BLaER1 (cell line): ENCODE results near the gene TRAF3.
"Not testable (repeated sequence)": the region's sequence is repeated elsewhere in the genome, so short reads cannot be mapped to it uniquely, and the experiment has no call there.

ENCODE experiments used
- H3K27ac ChIP-seq: shearing (Covaris generic); formaldehyde crosslinking; 2 replicates; pipeline ENCODE4 v1.8.1; 2022
- H3K27me3 ChIP-seq: shearing (Covaris generic); formaldehyde crosslinking; 2 replicates; pipeline ENCODE4 v1.8.1; 2022
- H3K36me3 ChIP-seq: shearing (Covaris generic); formaldehyde crosslinking; 2 replicates; pipeline ENCODE4 v1.8.1; 2022
- H3K4me1 ChIP-seq: shearing (Covaris generic); formaldehyde crosslinking; 2 replicates; pipeline ENCODE4 v1.8.1; 2022
- H3K4me2 ChIP-seq: shearing (Covaris generic); formaldehyde crosslinking; 2 replicates; pipeline ENCODE4 v1.8.1; 2022
- H3K4me3 ChIP-seq: shearing (Covaris generic); formaldehyde crosslinking; 2 replicates; pipeline ENCODE4 v1.8.1; 2022
- H3K9ac ChIP-seq: shearing (Covaris generic); formaldehyde crosslinking; 2 replicates; pipeline ENCODE4 v1.8.1; 2022
- H3K9me3 ChIP-seq: shearing (Covaris generic); formaldehyde crosslinking; 2 replicates; pipeline ENCODE4 v1.8.1; 2022
- H4K20me1 ChIP-seq: shearing (Covaris generic); formaldehyde crosslinking; 2 replicates; pipeline ENCODE4 v1.8.1; 2022
- Cebpa-rat ChIP-seq: shearing (Covaris generic); IDR thresholded peaks from 2 replicates; pipeline ENCODE4 v1.8.1; 2022

Gene TRAF3

DNA sequence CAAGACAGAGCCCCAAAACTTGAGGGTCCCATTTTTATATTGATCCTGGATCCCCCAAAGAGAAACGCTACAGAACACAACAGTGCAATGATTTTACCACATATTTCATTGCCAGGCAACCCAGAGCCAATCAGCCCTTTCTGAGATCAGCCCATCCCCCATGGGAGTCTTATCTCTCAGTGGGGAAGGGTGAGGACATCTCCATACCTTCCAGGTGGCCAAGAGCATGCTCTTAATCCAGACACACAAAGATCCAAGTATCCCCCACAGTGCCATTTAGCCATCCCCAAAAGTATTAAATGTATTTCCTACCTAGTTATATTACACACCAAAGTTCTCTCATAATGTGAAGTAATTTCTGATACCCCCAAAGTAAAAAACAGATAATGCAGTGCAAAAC is 82.7 kb downstream of the TRAF3 start:
- TF ChIP-seq Cebpa-rat, result no peak
- no peaks in the 10 kb centered on the region for H4K20me1 ChIP-seq
- H3K4me2 ChIP-seq, result no peak overlapping the region
- H3K9ac ChIP-seq, result no peak overlapping the region
- H3K4me1 ChIP-seq, result no peaks in the 10 kb centered on the region
- H3K36me3 ChIP-seq, result peaks cover 56% of the 10 kb centered on the region
- H3K27me3 ChIP-seq, result no peaks in the 10 kb centered on the region
- peaks cover 63% of the 10 kb centered on the region for H3K9me3 ChIP-seq
- no peak overlapping the region for H3K4me3 ChIP-seq
- H3K27ac ChIP-seq, result no peak overlapping the region

DNA sequence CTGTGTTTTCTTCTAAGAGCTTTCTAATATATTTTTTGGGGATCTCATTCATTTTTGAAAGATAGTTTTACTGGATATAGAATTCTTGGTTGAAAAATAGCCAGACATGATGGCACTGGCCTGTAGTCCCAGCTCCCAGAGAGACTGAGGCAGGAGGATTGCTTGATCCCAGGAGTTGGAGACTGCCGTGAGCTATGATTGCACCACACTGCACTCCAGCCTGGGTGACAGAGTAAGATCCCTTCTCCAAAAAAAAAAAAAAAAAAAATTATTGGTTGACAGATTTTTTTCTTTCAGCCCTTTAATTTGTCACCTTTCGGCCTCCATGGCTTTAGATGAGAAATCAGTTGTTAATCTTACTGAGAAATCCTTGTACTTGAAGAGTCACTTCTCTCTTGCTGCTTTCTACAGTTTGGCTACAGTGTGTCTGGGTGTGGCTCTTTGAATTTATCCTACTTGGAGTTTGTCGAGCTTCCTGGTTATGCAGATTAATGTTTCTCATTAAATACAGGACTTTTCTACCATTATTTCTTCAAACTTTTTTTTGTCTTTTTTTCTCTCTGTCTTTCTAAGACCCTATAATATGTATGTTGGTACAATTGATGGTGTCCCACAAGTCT is 85.0 kb downstream of the TRAF3 start:
- no peak for TF ChIP-seq Cebpa-rat
- peaks cover 5% of the 10 kb centered on the region for H4K20me1 ChIP-seq
- no peak overlapping the region for H3K27ac ChIP-seq
- H3K9me3 ChIP-seq, result peaks cover 46% of the 10 kb centered on the region
- H3K27me3 ChIP-seq, result no peaks in the 10 kb centered on the region
- H3K4me3 ChIP-seq, result no peak overlapping the region
- H3K4me2 ChIP-seq, result no peak overlapping the region
- no peaks in the 10 kb centered on the region for H3K4me1 ChIP-seq
- H3K36me3 ChIP-seq, result peaks cover 45% of the 10 kb centered on the region
- no peak overlapping the region for H3K9ac ChIP-seq

DNA sequence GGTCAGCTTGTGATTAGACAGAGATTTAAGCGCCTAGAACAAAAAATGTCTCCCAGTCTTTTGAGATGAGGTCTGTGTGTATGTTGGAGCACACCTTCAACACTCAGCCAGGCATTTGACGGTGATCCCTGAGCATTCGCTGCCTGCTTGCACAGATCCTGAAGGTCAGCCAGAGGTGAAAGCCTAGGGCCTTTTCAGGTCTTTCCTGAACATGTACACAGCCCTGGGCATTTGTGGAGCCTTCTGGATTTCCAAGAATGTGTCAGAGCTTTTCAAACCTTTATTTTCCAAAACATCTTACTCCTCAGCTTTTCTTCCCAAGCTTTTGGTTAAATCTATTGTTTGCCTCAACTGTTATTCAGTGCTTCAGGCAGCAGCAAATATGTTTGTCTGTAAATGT is 86.1 kb downstream of the TRAF3 start:
- no peak overlapping the region for H3K4me3 ChIP-seq
- no peak overlapping the region for H3K9ac ChIP-seq
- no peaks in the 10 kb centered on the region for H3K4me1 ChIP-seq
- no peak for TF ChIP-seq Cebpa-rat
- H4K20me1 ChIP-seq, result peaks cover 17% of the 10 kb centered on the region
- H3K9me3 ChIP-seq, result peaks cover 35% of the 10 kb centered on the region
- H3K27ac ChIP-seq, result no peak overlapping the region
- peaks cover 40% of the 10 kb centered on the region for H3K36me3 ChIP-seq
- no peaks in the 10 kb centered on the region for H3K27me3 ChIP-seq
- no peak overlapping the region for H3K4me2 ChIP-seq

DNA sequence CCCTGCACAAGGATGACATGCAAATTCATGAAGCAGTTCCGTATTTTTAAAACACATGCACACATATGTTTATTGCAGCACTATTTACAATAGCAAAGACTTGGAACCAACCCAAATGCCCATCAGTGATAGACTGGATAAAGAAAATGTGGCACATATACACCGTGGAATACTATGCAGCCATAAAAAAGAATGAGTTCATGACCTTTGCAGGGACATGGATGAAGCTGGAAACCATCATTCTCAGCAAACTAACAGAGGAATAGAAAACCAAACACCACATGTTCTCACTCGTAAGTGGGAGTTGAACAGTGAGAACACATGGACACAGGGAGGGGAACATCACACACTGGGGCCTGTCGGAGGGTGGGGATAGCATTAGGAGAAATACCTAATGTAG is 88.7 kb downstream of the TRAF3 start:
- not testable (repeated sequence) for H3K9ac ChIP-seq, H3K27me3 ChIP-seq, H3K4me3 ChIP-seq, H3K27ac ChIP-seq, H3K4me1 ChIP-seq, H3K4me2 ChIP-seq
- peaks cover 28% of the 10 kb centered on the region for H4K20me1 ChIP-seq
- H3K9me3 ChIP-seq, result peaks cover 24% of the 10 kb centered on the region
- H3K36me3 ChIP-seq, result peaks cover 45% of the 10 kb centered on the region

DNA sequence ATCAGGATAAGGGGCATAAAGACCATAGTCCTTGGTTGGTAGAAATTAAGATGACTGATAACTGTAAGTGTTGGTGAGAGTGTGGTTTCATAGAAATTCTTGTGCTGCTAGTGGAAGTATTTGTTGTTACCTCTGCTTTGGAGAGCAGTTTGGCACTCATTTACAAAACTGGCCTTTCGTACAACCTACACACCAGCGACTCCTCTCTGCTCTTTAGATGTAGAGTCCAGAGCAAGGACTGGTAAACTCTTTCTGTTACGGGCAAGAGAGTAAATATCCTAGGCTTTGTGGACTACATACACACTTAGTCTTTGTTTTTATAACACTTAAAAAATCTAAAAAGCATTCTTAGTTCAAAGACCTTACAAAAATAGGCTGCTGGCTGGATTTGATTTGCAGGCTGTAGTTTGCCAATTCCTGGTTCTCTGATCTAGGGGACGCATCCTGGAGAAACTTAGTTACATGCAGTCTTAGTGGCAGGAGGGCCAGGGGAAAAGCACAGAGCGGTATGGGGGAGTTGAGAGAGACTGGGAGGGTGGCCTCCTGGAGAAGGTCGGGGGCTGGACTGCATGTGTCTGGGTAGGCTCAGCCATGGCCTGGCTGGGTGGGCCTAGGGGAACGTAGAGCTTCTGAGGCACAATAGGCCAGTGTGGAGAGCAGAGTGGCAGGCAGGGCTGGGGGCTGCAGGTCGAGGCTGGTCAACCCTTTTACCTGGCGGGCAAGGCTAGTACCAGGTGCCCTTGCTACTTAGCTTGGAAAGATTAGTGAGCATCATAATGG is 89.9 kb downstream of the TRAF3 start:
- no peaks in the 10 kb centered on the region for H3K27me3 ChIP-seq
- no peak overlapping the region for H3K4me2 ChIP-seq
- H3K27ac ChIP-seq, result no peak overlapping the region
- TF ChIP-seq Cebpa-rat, result no peak
- peaks cover 57% of the 10 kb centered on the region for H3K36me3 ChIP-seq
- H3K4me1 ChIP-seq, result no peaks in the 10 kb centered on the region
- H4K20me1 ChIP-seq, result peaks cover 33% of the 10 kb centered on the region
- H3K9me3 ChIP-seq, result peaks cover 13% of the 10 kb centered on the region
- H3K9ac ChIP-seq, result no peak overlapping the region
- H3K4me3 ChIP-seq, result no peak overlapping the region

DNA sequence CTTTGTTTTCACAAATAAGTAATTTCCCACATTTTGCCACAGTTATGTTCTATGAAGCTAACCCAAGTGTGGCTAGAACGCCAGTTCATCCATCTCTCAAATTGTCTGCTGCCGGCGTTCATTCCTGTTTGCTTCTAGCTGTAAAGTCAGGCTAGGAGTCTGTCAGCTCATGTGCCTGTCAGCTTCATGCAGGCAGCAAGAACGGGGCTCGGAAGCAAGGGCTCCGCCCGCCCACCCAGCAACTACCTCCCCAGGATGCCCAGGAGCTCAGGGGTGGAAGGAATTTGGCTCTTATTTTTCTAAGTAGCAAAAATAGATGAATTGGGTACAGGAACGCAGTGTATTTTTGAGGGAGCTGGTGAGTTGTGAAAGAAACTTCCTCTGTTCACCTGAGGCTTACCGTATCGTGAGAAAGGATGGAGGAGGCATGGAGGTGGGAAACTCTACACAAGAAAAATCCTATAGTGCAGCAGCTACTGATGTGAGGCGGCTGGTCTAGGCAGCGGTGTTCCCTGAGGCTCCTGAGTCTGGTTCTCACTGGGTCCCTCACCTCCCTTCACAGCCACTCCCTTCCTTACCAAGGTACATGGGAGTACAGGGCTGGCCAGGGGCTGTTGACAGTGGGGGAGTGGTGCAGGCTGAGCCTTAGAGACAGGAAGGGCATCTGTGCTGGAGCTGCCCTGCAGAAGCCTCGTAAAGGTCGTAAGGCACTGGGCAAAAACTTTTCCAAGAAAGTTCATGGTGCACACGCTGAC is 90.8 kb downstream of the TRAF3 start:
- TF ChIP-seq Cebpa-rat, result no peak
- Histone ChIP-seq H3K4me2 (no peak overlapping the region), H3K9ac (no peak overlapping the region), H3K4me1 (no peaks in the 10 kb centered on the region), H3K27me3 (no peaks in the 10 kb centered on the region), H3K9me3 (peaks cover 10% of the 10 kb centered on the region), H3K36me3 (peaks cover 66% of the 10 kb centered on the region), H3K27ac (no peak overlapping the region), H3K4me3 (no peak overlapping the region), H4K20me1 (peaks cover 33% of the 10 kb centered on the region)

DNA sequence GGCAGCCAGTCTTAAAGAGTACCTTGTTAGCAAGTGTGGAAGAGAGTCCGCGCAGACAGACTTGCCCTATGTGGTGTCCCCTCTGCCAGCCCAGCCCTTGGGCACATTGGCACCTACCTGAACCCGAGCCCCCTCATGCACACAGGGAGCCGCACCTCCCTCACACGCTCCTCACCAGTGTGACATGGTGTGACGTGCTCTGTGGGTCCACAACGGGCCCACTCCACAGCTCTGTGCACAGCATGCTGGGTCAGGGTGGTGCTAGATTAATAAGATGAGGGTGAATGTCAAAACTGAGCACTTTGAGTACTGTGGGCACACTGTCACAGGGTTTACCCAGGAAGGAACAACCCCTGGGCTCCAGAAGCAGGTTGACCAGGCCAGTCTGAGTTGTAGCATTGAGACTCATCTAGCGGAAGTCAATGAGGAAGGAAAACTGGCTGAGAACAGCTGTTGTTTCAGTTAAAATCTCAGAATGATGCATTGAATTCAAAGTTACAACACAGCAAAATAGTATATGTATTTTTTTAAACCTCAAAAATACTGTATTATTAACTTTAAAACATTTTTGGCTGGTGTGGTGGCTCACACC is 91.8 kb downstream of the TRAF3 start:
- Histone ChIP-seq H3K4me1 (no peaks in the 10 kb centered on the region), H4K20me1 (peaks cover 33% of the 10 kb centered on the region), H3K36me3 (peaks cover 68% of the 10 kb centered on the region), H3K27ac (no peak overlapping the region), H3K4me2 (no peak overlapping the region), H3K9ac (no peak overlapping the region), H3K4me3 (no peak overlapping the region), H3K27me3 (no peaks in the 10 kb centered on the region), H3K9me3 (no peaks in the 10 kb centered on the region)
- TF ChIP-seq Cebpa-rat, result no peak

DNA sequence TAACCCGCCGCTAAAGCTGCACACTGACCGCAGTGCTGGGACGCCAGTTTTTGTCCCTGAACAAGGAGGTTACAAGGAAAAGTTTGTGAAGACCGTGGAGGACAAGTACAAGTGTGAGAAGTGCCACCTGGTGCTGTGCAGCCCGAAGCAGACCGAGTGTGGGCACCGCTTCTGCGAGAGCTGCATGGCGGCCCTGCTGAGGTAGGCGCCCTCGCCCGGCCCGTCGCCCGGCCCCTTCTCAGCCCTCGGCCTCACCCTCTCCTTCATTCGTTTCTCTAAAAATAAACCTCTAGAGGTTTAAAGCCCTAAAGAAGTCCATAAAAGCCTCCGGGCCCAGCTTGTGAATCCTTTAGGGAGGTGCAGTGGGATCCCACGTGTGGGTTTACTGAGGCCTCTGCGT is 93.0 kb downstream of the TRAF3 start:
- H4K20me1 ChIP-seq, result peaks cover 33% of the 10 kb centered on the region
- no peak overlapping the region for H3K4me2 ChIP-seq
- H3K9ac ChIP-seq, result no peak overlapping the region
- H3K9me3 ChIP-seq, result no peaks in the 10 kb centered on the region
- TF ChIP-seq Cebpa-rat, result no peak
- peaks cover 69% of the 10 kb centered on the region for H3K36me3 ChIP-seq
- no peak overlapping the region for H3K4me3 ChIP-seq
- H3K27me3 ChIP-seq, result no peaks in the 10 kb centered on the region
- no peak overlapping the region for H3K27ac ChIP-seq
- no peaks in the 10 kb centered on the region for H3K4me1 ChIP-seq

DNA sequence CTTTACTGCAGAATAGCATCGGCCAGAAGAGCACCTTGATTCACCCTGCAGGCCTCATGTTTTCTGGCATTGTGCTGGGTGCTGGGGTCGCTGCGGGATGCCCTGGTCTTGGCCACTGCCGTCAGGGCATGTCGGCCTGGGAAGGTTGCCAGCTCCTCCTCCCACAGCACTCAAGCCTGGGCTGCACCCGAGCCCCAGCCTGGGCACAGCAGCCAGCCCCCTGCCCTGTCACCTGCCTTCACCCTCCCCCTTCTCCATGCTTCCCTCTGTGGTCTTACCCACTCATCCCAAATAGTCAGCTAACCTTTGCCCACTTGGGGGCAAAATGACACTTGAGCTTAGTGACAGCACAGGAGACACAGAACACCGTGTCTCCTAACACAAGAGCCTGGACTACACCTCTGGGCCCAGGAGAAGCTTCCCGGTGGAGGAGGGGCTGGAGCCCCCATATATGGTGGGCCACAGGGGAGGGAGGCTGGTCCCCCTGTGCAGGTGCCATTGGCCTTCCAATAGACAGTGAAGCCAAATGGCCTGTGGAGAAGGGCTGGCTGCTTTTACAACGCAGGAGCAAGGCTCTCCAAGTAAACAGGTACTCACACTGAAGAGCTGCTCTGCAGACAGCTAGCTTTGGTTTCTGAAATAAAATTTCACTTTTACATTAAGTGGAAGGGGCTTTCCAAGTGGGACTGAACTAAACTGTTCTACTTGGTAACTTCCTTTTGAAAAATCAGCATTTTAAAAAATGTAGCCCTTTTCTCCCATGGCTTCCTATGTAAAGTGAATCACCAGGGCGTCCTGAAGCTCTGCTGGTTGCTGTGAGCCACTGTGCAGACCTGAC is 94.0 kb downstream of the TRAF3 start:
- Histone ChIP-seq H3K36me3 (peaks cover 73% of the 10 kb centered on the region), H3K27ac (no peak overlapping the region), H3K4me1 (no peaks in the 10 kb centered on the region), H3K4me3 (no peak overlapping the region), H3K27me3 (no peaks in the 10 kb centered on the region), H3K4me2 (no peak overlapping the region), H3K9me3 (no peaks in the 10 kb centered on the region), H3K9ac (no peak overlapping the region), H4K20me1 (peaks cover 33% of the 10 kb centered on the region)
- TF ChIP-seq Cebpa-rat, result no peak
